Hepatocyte (in vitro differentiated cells): Measurements from ENCODE around the gene REN. TPM values are rescaled to one million over a fixed set of nuclear protein-coding genes. Genes with fewer than 3 reads are reported as not detected.

ENCODE experiments used
- DNase-seq: peaks from one replicate; pipeline ENCODE4 v3.0.0-alpha.2; 2016; ENCODE audit warnings: low spot score
- H2AFZ ChIP-seq: fragments of 200-600 bp; sonication (generic); 2 replicates; pipeline ENCODE4 v1.6.0; 2016; ENCODE audit warnings: antibody characterized with exemption, mild to moderate bottlenecking
- H3K27ac ChIP-seq: fragments of 200-600 bp; sonication (generic); 2 replicates; pipeline ENCODE4 v1.5.1; 2016; ENCODE audit warnings: mild to moderate bottlenecking
- H3K27me3 ChIP-seq: fragments of 200-600 bp; sonication (generic); 2 replicates; pipeline ENCODE4 v1.6.1; 2016
- H3K36me3 ChIP-seq: fragments of 200-600 bp; sonication (generic); replicated peaks from 2 replicates; pipeline ENCODE4 v1.5.1; 2016; ENCODE audit warnings: low read depth; ENCODE audit not compliant: insufficient read depth
- H3K4me1 ChIP-seq: fragments of 200-600 bp; sonication (generic); 2 replicates; pipeline ENCODE4 v1.5.1; 2016; ENCODE audit warnings: mild to moderate bottlenecking, moderate library complexity; ENCODE audit not compliant: insufficient read depth
- H3K4me2 ChIP-seq: fragments of 200-600 bp; sonication (generic); 2 replicates; pipeline ENCODE4 v1.6.0; 2016
- H3K4me3 ChIP-seq: fragments of 200-600 bp; sonication (generic); 2 replicates; pipeline ENCODE4 v1.5.1; 2016; ENCODE audit warnings: mild to moderate bottlenecking
- H3K79me2 ChIP-seq: fragments of 200-600 bp; sonication (generic); 2 replicates; pipeline ENCODE4 v1.6.0; 2017; ENCODE audit warnings: mild to moderate bottlenecking
- H3K9me2 ChIP-seq: fragments of 200-600 bp; sonication (generic); replicated peaks from 2 replicates; pipeline ENCODE4 v1.6.0; 2017; ENCODE audit warnings: mild to moderate bottlenecking; ENCODE audit not compliant: insufficient read depth
- H3K9me3 ChIP-seq: fragments of 200-600 bp; sonication (generic); 2 replicates; pipeline ENCODE4 v1.5.1; 2016; ENCODE audit warnings: low read depth, mild to moderate bottlenecking
- H4K20me1 ChIP-seq: fragments of 200-600 bp; sonication (generic); 2 replicates; pipeline ENCODE4 v1.6.0; 2016; ENCODE audit warnings: mild to moderate bottlenecking; ENCODE audit not compliant: insufficient read depth, poor library complexity, severe bottlenecking
- EZH2 ChIP-seq: fragments of 200-600 bp; sonication (generic); IDR thresholded peaks from 2 replicates; pipeline ENCODE4 v1.6.1; 2016; ENCODE audit warnings: antibody characterized with exemption, mild to moderate bottlenecking, borderline replicate concordance
- EZH2phosphoT487 ChIP-seq: fragments of 200-600 bp; sonication (generic); IDR thresholded peaks from one replicate; pipeline ENCODE4 v1.6.1; 2018; ENCODE audit warnings: antibody characterized with exemption, mild to moderate bottlenecking, low read depth, moderate library complexity; ENCODE audit not compliant: unreplicated experiment, severe bottlenecking
- WGBS: methylation state at CpG from one replicate; pipeline ENCODE4 v1.1.6; 2016; ENCODE audit warnings: low lambda C conversion rate; ENCODE audit errors: missing lambda C conversion rate; 5-methylcytosine and 5-hydroxymethylcytosine counted together
- polyA plus RNA-seq: library from polyadenylated mRNA; unstranded; fragments of >200 nt; fragmentation: Nextera tagmentation; extraction: Ambion mirVana; gene quantifications from 2 replicates; pipeline ENCODE4 v1.2.1, GENCODE V29; 2016
- total RNA-seq: library from RNA; depleted of rRNA; stranded (reverse); fragments of >200 nt; gene quantifications from 2 replicates; pipeline ENCODE4 v1.2.3, GENCODE V29; 2014
- TF ChIP-seq, protein P1 (sequence below): fragments of 200-600 bp; sonication (generic); IDR thresholded peaks from 2 replicates; pipeline ENCODE4 v1.5.1; 2016; ENCODE audit warnings: antibody characterized with exemption, mild to moderate bottlenecking; ENCODE audit not compliant: poor library complexity

REN gene
- total and polyA plus RNA-seq, 2 experiments from 2014 or later, result 15.4 to 18.4 TPM

GRCh38 chr1:204201348-204202040 lies 35.4 kb upstream of the REN start:
- WGBS, result 62% methylated on average over 12 of the region's 12 CpGs
- TF ChIP-seq, protein P1, sequence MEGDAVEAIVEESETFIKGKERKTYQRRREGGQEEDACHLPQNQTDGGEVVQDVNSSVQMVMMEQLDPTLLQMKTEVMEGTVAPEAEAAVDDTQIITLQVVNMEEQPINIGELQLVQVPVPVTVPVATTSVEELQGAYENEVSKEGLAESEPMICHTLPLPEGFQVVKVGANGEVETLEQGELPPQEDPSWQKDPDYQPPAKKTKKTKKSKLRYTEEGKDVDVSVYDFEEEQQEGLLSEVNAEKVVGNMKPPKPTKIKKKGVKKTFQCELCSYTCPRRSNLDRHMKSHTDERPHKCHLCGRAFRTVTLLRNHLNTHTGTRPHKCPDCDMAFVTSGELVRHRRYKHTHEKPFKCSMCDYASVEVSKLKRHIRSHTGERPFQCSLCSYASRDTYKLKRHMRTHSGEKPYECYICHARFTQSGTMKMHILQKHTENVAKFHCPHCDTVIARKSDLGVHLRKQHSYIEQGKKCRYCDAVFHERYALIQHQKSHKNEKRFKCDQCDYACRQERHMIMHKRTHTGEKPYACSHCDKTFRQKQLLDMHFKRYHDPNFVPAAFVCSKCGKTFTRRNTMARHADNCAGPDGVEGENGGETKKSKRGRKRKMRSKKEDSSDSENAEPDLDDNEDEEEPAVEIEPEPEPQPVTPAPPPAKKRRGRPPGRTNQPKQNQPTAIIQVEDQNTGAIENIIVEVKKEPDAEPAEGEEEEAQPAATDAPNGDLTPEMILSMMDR, result no peak
- no peak for TF ChIP-seq EZH2phosphoT487
- TF ChIP-seq EZH2, result no peak

GRCh38 chr1:204199579-204199978 lies 33.4 kb upstream of the REN start:
- no peaks in the 10 kb centered on the region for H3K36me3 ChIP-seq
- no peak for DNase-seq
- H3K27me3 ChIP-seq, result no peaks in the 10 kb centered on the region
- peaks cover 12% of the 10 kb centered on the region for H3K4me1 ChIP-seq
- no peak overlapping the region for H2AFZ ChIP-seq
- no peaks in the 10 kb centered on the region for H4K20me1 ChIP-seq
- no peak overlapping the region for H3K4me3 ChIP-seq
- 82% methylated on average over 9 of the region's 9 CpGs for WGBS
- no peaks in the 10 kb centered on the region for H3K9me3 ChIP-seq
- peak overlapping the region; percentile 84 for H3K27ac ChIP-seq
- no peaks in the 10 kb centered on the region for H3K79me2 ChIP-seq
- no peaks in the 10 kb centered on the region for H3K9me2 ChIP-seq
- TF ChIP-seq EZH2phosphoT487, result no peak
- no peak for TF ChIP-seq EZH2
- TF ChIP-seq, protein P1, result no peak
- no peak overlapping the region for H3K4me2 ChIP-seq

More at GRCh38 chr1:204201348-204202040, 35.4 kb upstream of the REN start:
- Histone ChIP-seq H3K4me1 (peaks cover 12% of the 10 kb centered on the region), H3K36me3 (no peaks in the 10 kb centered on the region), H3K27me3 (no peaks in the 10 kb centered on the region), H3K4me2 (no peak overlapping the region), H2AFZ (no peak overlapping the region), H3K9me3 (no peaks in the 10 kb centered on the region), H3K9me2 (no peaks in the 10 kb centered on the region), H3K27ac (no peak overlapping the region), H4K20me1 (no peaks in the 10 kb centered on the region), H3K4me3 (no peak overlapping the region), H3K79me2 (no peaks in the 10 kb centered on the region)
- DNase-seq, result no peak

DNA sequence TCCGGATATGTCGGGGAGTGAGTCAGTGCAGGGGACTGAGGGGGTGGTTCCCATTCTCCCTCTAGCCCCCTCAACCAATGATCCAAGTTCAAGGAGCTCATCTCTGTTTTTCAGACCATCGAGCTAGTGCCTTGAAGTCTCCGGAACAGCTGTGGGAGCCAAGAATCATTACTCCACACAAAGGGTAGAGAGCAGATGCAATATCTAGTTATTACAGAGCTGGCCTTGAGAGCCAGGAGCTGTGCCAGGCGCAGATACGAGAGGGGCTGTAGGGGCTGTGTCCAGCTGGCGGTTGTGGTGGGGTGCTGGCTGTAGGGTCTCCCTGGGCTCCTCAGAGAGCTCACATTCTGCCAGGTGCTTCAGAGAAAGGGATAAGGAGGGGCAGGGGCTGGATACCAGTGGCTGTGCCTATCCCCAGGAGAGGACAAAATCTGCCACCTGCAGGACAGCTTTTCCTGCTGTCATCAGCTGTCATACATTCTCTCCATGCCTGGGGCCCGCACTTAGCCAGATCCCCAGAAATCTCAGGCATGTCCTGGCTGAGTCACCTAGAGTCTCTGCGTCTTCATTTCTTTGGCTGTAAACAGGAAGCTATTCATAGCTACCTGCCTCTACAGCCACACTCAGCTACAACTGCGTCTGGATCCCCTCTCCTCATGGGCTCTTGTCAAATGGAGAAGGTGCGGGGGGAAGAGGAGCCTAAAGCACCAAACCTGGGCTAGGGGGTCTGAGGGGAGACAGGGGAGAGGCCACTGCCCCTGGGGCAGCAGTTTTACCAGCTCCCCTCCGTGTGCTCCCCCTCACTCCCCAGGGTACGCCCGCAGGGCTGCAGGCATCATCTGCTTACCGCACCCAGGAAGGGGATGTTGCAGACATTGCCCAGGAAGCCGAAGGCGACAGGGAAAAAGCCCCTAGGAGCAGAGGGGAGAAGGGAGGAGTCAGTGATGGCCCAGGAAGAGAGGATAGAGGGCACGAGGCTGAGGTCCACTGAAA lies 32.5 kb upstream of the REN start:
- H3K4me1 ChIP-seq, result peaks cover 12% of the 10 kb centered on the region
- no peaks in the 10 kb centered on the region for H3K79me2 ChIP-seq
- H3K9me2 ChIP-seq, result no peaks in the 10 kb centered on the region
- H3K27ac ChIP-seq, result peak overlapping the region; percentile 84
- 62% methylated on average over 18 of the region's 18 CpGs for WGBS
- no peak overlapping the region for H3K4me3 ChIP-seq
- H3K36me3 ChIP-seq, result no peaks in the 10 kb centered on the region
- no peak overlapping the region for H2AFZ ChIP-seq
- no peaks in the 10 kb centered on the region for H4K20me1 ChIP-seq
- H3K4me2 ChIP-seq, result no peak overlapping the region
- no peaks in the 10 kb centered on the region for H3K9me3 ChIP-seq
- no peak for TF ChIP-seq EZH2
- TF ChIP-seq, protein P1, result peak; percentile 33
- H3K27me3 ChIP-seq, result no peaks in the 10 kb centered on the region
- DNase-seq, result peak; percentile 78
